Right lobe of liver (tissue), 4 donors: ENCODE data around the gene GRIFIN.

Source experiments
- POLR2A ChIP-seq: fragments of 450-650 bp; IDR thresholded peaks from one replicate; pipeline ENCODE4 v1.6.1; 2017; ENCODE audit warnings: antibody characterized with exemption, mild to moderate bottlenecking
- TF ChIP-seq, protein P1 (sequence below), 4 donors: fragments of 200-600 bp in 3 of 4; fragments of 450-650 bp in 1 of 4; IDR thresholded peaks; one replicate each; pipeline versions ENCODE4 v1.5.1 to v1.8.0; 2016 to 2022; ENCODE audit warnings: antibody characterized with exemption in 4 of 4, mild to moderate bottlenecking in 2 of 4
- donor health status: DM: no; HTN: no; CAD: no.
- donor health status: DM: no; HTN: no; CAD: no.
- donor health status: DM: no; HTN: yes; CAD: no.

- TF ChIP-seq, protein P1, sequence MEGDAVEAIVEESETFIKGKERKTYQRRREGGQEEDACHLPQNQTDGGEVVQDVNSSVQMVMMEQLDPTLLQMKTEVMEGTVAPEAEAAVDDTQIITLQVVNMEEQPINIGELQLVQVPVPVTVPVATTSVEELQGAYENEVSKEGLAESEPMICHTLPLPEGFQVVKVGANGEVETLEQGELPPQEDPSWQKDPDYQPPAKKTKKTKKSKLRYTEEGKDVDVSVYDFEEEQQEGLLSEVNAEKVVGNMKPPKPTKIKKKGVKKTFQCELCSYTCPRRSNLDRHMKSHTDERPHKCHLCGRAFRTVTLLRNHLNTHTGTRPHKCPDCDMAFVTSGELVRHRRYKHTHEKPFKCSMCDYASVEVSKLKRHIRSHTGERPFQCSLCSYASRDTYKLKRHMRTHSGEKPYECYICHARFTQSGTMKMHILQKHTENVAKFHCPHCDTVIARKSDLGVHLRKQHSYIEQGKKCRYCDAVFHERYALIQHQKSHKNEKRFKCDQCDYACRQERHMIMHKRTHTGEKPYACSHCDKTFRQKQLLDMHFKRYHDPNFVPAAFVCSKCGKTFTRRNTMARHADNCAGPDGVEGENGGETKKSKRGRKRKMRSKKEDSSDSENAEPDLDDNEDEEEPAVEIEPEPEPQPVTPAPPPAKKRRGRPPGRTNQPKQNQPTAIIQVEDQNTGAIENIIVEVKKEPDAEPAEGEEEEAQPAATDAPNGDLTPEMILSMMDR (IDR thresholded peaks at IDR 0.05) = no peak
- no peak for TF ChIP-seq POLR2A
Measured at GRCh38 chr7:2511769-2512168, 35.6 kb upstream of the GRIFIN start.
